ENCODE data around the gene SCN3B.

DNA sequence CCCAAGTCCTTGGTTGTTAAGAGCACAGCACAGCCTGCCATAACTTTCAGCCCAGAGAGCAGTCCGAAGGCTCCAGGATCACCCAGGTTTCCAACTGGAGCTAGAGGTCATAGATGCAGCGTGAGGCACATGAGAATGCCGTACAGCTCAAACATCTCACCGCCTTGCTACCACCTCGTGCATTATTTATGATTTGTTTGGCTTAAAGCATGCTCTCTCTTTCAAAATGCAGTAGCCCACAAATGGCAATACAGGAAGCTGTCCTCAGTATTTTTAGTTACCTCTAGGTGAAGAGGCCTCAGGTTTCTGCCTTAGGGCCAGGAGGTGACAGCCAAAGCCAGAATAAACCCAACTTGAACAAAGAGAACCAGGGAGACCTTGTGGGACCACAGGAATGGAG lies 14.4 kb downstream of the SCN3B start:
- no peak for TF ChIP-seq POLR2AphosphoS5 (IDR thresholded peaks at IDR 0.05)
- no peak for TF ChIP-seq POLR2A (IDR thresholded peaks at IDR 0.05)
- TF ChIP-seq, protein P1, sequence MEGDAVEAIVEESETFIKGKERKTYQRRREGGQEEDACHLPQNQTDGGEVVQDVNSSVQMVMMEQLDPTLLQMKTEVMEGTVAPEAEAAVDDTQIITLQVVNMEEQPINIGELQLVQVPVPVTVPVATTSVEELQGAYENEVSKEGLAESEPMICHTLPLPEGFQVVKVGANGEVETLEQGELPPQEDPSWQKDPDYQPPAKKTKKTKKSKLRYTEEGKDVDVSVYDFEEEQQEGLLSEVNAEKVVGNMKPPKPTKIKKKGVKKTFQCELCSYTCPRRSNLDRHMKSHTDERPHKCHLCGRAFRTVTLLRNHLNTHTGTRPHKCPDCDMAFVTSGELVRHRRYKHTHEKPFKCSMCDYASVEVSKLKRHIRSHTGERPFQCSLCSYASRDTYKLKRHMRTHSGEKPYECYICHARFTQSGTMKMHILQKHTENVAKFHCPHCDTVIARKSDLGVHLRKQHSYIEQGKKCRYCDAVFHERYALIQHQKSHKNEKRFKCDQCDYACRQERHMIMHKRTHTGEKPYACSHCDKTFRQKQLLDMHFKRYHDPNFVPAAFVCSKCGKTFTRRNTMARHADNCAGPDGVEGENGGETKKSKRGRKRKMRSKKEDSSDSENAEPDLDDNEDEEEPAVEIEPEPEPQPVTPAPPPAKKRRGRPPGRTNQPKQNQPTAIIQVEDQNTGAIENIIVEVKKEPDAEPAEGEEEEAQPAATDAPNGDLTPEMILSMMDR (IDR thresholded peaks at IDR 0.05), result no peak

Measured in breast epithelium (tissue), 3 donors.